Measurements from ENCODE around the gene GABRG3. TPM values are rescaled to one million over a fixed set of nuclear protein-coding genes. Genes with fewer than 3 reads are reported as not detected.
A peak's percentile ranks its signal among the peaks of the same experiment; 100 is the strongest.

GABRG3 gene
- total RNA-seq, 3 donors from 2014 or later: 0.15 to 0.33 TPM; not detected in 1

GRCh38 chr15:26967719-26968269, 3.2 kb upstream of the GABRG3 start:
- Histone ChIP-seq H3K4me3 (peak overlapping the region in 2 of 3 donors; percentile 44 to 54), H3K36me3 (no peaks in the 10 kb centered on the region), H3K27ac (peak overlapping the region in 1 of 2 donors; percentile 42), H3K4me1 (no peaks in the 10 kb centered on the region), H3K27me3 (peaks cover 0 to 28% of the 10 kb centered on the region in 2 donors), H3K9me3 (no peaks in the 10 kb centered on the region)
- intact Hi-C loops (cut with DNase I; ENCODE audit: low total_unique reads): no loop called here
- DNase-seq (ENCODE audit: low spot score in 2 of 2): no peak
- no peak for TF ChIP-seq POLR2A (IDR thresholded peaks at IDR 0.05)
- no peak for TF ChIP-seq CTCF (IDR thresholded peaks at IDR 0.05)
- no peak for TF ChIP-seq POLR2AphosphoS5 (IDR thresholded peaks at IDR 0.05)

- no peaks in the 10 kb centered on the region for H3K4me1 ChIP-seq
- H3K4me3 ChIP-seq: no peak overlapping the region
- no peak for DNase-seq (ENCODE audit: low spot score in 2 of 2)
- peaks cover 0 to 28% of the 10 kb centered on the region in 2 donors for H3K27me3 ChIP-seq
- no peaks in the 10 kb centered on the region for H3K9me3 ChIP-seq
- TF ChIP-seq POLR2AphosphoS5 (IDR thresholded peaks at IDR 0.05): no peak
- no peak for TF ChIP-seq POLR2A (IDR thresholded peaks at IDR 0.05)
- no peak for TF ChIP-seq CTCF (IDR thresholded peaks at IDR 0.05)
- H3K36me3 ChIP-seq: no peaks in the 10 kb centered on the region
- intact Hi-C loops (cut with DNase I; ENCODE audit: low total_unique reads): no loop called here
- H3K27ac ChIP-seq: no peak overlapping the region
Measured at GRCh38 chr15:26968806-26969205, 2.2 kb upstream of the GABRG3 start.

- intact Hi-C loops (cut with DNase I; ENCODE audit: low total_unique reads): no loop called here
- TF ChIP-seq POLR2AphosphoS5 (IDR thresholded peaks at IDR 0.05): no peak
- TF ChIP-seq CTCF (IDR thresholded peaks at IDR 0.05): no peak
- no peak for TF ChIP-seq POLR2A (IDR thresholded peaks at IDR 0.05)
- Histone ChIP-seq H3K27me3 (peaks cover 0 to 28% of the 10 kb centered on the region in 2 donors), H3K27ac (no peak overlapping the region), H3K4me3 (peak overlapping the region in 2 of 3 donors; percentile 48 to 62), H3K4me1 (no peaks in the 10 kb centered on the region), H3K36me3 (no peaks in the 10 kb centered on the region), H3K9me3 (no peaks in the 10 kb centered on the region)
- DNase-seq (ENCODE audit: low spot score in 2 of 2): no peak
Measured at GRCh38 chr15:26971271-26972018, 464 bp downstream of the GABRG3 start.

- Histone ChIP-seq H3K9me3 (no peaks in the 10 kb centered on the region), H3K4me1 (no peaks in the 10 kb centered on the region), H3K36me3 (no peaks in the 10 kb centered on the region), H3K4me3 (no peak overlapping the region), H3K27me3 (peaks cover 0 to 22% of the 10 kb centered on the region in 2 donors), H3K27ac (no peak overlapping the region)
- no peak for DNase-seq (ENCODE audit: low spot score in 2 of 2)
- intact Hi-C loops (cut with DNase I; ENCODE audit: low total_unique reads): no loop called here
- TF ChIP-seq POLR2AphosphoS5 (IDR thresholded peaks at IDR 0.05) (no peak), POLR2A (IDR thresholded peaks at IDR 0.05) (no peak), CTCF (IDR thresholded peaks at IDR 0.05) (no peak)
Measured at GRCh38 chr15:26972636-26973035, 1.7 kb downstream of the GABRG3 start.

- H3K4me3 ChIP-seq: no peak overlapping the region
- H3K36me3 ChIP-seq: no peaks in the 10 kb centered on the region
- no peaks in the 10 kb centered on the region for H3K9me3 ChIP-seq
- H3K4me1 ChIP-seq: no peaks in the 10 kb centered on the region
- TF ChIP-seq POLR2AphosphoS5 (IDR thresholded peaks at IDR 0.05): no peak
- TF ChIP-seq POLR2A (IDR thresholded peaks at IDR 0.05): no peak
- peak in 2 of 3 donors; percentile 15 to 27 for TF ChIP-seq CTCF (IDR thresholded peaks at IDR 0.05)
- peaks cover 0 to 21% of the 10 kb centered on the region in 2 donors for H3K27me3 ChIP-seq
- no peak overlapping the region for H3K27ac ChIP-seq
- intact Hi-C loops (cut with DNase I; ENCODE audit: low total_unique reads): no loop called here
- no peak for DNase-seq (ENCODE audit: low spot score in 2 of 2)
Measured at GRCh38 chr15:26974120-26974780, 3.3 kb downstream of the GABRG3 start.

Measured in breast epithelium (tissue), 4 donors.